HG03354 (cell line): ENCODE measurements around the gene MAP3K5.

Experiments used
- ATAC-seq: cut with Tn5 transposase; IDR thresholded peaks from one replicate; pipeline ENCODE4 v1.9.1; 2021; ENCODE audit warnings: mild to moderate bottlenecking; ENCODE audit not compliant: unreplicated experiment, poor library complexity, severe bottlenecking

The MAP3K5 gene

GRCh38 chr6:136753624-136754023, 38.7 kb downstream of the MAP3K5 start:
- ATAC-seq = no peak

- no peak for ATAC-seq
Measured at GRCh38 chr6:136752554-136752953, 39.7 kb downstream of the MAP3K5 start.

DNA sequence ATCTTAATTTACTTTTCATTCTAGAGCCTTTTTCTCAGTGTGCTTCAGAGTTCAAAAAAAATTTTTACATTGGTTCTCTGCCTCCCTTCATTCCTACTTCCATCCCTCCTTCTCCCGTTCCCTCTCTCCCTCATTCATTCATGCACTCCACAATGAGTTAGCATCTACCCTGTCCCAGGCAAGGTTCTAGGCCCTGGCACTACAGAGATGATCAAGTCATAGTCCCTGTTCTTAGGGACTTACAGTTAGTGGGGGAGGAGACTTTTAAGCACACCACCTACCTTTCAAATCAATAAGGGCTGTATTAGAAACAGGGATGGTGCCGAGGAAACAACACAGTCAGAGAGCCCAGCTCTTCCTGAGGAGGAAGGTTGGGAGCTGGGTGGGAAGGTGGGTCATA, 40.3 kb downstream of the MAP3K5 start:
- no peak for ATAC-seq

DNA sequence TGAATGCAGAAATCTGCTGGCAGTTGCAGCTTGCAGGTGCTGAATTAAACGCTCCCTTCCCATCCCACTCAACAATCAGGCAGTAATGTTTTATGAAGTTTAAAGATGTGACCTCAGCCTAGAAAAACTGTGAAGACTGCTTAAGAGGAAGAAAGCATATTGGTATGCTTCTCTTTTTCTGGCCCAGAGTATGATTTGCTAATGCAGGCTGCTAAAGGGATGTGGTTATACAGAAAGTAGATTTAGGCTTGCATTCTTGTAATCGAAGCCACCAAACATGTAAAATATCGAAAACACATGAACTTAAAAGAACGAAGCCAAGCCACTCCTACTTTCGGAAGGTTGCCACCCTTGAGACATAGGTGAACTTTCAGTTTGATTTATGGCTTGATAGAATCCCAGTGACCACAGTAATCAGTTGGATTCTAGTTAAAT, 40.7 kb downstream of the MAP3K5 start:
- ATAC-seq = peak; percentile 95

GRCh38 chr6:136750696-136751521, 41.4 kb downstream of the MAP3K5 start:
- peak; percentile 30 for ATAC-seq

DNA sequence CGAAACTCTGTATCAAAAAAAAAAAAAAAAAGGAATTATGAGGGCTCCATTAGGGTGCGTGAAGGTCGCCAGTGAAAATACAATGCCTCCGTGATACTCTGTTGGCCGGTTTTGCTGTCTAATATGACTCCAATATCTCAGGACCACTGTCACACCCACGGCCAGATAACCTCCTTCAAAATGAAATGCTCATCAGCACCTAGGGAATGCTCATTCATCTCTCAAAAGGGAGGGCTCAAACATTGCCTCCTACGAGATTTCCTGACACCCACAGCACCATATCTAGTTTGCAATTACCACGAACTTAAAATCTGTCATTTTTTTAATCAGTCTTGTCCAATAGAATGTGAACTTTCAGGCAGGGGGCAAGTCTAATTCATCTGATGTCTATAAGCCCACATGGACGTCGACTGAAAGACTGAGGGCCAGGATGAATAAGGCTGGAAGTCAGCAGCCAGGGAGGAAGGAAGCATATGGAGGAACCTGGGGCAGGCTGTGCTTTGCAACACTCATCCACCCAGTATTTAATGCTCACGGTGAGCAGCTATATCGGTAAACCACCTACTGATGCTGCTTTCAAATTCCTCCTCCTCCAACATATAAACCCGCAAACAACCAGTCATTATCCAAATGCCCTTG, 42.8 kb downstream of the MAP3K5 start:
- ATAC-seq = no peak

DNA sequence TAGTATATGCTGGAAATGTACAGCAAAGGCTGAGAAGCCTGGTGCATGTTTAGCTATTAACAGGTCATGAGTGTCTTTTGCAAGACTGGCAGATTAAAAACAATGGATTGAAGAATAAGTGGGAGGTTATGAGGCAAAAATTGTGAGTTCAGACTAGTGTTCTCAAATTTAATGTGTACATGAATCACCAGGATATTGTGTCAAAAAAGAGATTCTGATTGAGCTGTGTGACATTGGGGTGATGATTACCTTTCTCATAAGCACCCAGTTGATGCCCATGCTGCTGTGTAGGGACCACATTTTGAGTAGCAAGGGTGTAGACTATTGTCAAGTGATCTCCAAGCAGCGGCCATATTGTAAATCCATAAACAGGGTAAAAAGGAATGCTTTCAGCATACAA, 44.8 kb downstream of the MAP3K5 start:
- ATAC-seq = no peak

- no peak for ATAC-seq
Measured at GRCh38 chr6:136745300-136745699, 47.0 kb downstream of the MAP3K5 start.

DNA sequence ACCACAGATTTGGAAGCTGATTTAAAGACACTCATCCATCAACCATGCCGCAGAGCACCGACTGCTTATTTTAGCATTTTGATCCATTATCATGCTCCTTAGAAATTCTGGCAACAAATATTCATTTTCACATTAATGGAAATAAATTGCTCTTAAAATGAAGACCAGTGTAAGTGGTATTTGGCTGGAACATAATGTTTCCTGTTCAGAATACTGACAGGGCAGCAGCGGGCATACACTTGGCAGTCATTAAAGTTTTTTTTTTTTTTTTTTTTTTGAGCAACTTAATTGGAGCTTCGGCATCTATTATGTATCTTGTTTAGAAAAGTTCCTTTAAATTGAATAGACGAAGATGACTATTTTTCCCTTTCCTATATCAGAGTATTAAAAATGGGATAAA, 47.4 kb downstream of the MAP3K5 start:
- no peak for ATAC-seq

DNA sequence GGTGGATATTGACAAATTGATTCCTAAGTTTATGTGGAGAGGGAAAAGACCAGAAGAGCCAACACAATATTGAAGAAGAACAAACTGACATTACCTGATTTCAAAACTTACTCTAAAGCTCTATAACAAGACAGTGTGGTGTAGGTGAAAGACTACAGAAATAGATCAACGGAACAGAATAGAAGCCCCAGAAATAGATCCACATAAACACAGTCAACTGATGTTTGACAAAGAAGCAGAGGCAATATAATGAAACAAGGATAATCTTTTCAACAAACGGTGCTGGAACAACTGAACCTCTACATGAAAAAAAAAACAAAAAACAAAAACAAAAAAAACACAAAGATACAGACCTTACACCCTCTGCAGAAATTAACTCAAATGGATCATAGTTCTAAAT, 50.2 kb downstream of the MAP3K5 start:
- ATAC-seq = no peak

DNA sequence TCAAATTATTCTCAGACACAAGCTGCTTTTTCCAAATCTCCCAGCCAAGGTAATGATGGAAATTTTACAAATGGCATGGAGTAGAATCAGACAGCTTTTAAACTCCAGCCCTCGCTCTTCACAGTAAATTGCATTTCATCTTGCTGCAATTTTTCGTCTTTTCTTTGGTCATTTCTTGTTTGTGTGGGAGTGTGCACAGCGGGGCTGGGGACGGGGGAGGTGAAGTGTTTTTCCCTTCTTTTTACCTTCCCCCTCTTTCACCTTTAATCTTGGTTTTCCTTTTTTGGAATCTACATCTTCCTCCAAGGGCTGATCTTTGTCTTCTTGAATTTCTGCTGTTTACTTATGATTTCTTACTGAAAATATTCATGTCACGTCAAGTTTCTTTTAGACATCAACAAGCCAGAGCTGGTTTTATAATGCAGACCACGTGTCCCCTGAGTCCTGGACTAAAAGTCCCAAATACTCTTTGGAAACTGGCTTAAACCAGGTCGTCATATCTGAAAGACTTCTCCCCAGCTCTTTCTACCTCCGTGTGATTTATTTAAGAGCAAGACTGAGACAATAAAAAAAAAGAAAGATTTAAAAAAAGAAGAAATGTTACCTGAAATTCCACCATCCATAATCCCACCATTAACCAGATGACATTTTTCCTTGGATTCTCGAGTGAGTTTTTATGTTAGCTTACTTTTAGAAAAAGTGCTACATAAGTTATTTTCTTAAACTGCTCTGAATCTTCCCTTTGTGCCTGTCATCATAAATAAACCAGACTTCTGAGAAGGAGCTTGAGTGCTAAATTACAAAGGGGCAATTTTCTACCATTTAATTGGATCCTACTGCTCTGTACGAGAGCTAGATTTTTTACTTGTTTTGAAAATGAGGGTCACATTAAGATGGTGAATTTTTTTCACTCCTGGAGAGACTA, 52.0 kb downstream of the MAP3K5 start:
- no peak for ATAC-seq

DNA sequence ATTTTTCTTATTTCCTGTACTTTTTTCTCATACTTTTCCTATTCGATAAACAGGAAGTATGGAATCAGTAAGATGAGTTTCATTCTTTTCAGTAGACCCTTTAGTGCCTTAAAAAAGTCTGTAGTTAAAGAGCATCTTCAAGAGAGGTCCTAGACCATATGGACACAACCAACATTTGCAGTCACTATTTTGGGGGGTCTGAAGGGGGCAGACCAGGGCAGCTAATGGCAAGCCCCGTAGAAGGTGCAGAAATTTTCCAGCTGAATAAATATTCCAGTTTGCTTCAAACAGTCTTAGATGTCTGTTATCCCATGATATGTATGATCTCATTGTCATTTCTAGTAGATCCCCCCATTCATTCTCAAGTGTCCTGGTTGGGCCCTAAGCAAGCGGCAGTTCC, 52.8 kb downstream of the MAP3K5 start:
- no peak for ATAC-seq

DNA sequence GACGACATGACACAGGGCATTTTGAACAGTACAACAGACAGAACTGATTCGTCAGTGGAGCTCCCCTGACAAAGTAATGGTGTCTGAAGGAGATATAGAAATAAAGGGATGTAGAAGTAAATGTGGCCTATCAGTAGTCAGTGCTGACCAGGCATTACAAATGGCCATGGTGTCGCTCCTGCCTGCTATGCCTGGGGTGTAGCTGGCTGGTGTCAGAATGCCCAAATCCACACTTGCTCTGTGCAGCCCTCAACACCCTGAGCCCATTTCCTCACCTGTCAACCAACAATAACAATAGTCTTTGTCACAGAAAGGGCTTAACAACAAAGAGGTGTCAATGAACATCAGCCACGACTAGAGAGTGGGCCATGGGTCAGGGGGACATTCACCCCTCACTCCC, 53.2 kb downstream of the MAP3K5 start:
- no peak for ATAC-seq

GRCh38 chr6:136738692-136739057, 53.6 kb downstream of the MAP3K5 start:
- no peak for ATAC-seq

DNA sequence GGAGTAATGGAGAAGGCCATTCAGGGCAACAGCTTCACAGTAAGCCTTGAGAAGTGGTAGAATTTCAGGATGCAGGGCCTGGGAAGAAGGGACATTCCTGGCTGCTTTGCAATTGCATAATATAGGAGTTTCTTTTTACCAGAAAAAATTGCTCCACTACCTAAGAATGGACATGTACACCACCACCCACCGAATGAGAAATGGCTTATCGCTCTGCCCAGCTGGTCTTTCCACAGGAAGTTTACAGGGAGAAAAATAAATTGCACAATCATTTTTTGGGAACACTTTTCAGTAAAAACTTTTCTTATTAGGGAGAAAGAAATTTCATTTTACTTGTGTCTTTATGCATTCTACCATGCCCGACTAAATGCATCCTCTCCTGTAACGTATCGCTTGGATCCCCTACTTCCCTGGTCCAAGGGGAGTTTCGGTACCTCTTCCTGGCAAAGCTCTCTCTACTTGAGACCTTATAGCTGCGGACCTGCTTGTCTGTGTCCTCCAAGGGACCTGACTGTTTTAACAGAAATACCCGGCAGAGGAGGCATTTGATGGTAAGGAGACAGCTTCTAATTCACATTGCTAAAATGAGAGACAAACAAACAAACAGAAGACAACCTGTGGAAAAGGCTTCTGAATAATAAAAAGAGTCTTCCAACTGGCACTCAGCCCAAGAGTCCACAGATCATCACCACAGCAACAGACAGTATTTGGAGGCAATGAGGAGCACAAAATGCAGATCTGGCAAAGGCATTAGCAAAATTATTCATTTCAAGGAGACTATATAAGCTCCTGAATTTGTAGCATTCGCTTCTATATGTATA, 54.2 kb downstream of the MAP3K5 start:
- ATAC-seq = no peak

GRCh38 chr6:136737374-136737844, 54.9 kb downstream of the MAP3K5 start:
- no peak for ATAC-seq

- ATAC-seq = peak; percentile 61
Measured at GRCh38 chr6:136736281-136736960, 55.9 kb downstream of the MAP3K5 start.

GRCh38 chr6:136734977-136735376, 57.3 kb downstream of the MAP3K5 start:
- no peak for ATAC-seq

DNA sequence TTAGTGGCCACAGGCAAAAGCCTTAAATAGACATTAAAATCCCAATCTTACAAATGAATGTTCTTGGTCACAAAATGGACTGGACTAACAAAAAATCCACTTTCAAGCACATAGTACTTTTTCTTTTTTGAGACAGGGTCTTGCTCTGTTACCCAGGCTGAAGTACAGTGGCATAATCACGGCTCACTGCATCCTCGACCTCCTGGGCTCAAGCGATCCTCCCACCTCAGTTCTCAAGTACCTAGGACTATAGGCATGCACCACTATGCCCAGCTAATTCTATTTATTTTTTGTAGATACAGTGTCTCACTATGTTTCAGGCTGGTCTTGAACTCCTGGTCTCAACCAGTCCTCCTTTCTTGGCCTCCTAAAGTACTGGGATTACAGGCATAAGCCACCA, 59.4 kb downstream of the MAP3K5 start:
- ATAC-seq = no peak
